IMR-90 (cell line): Measurements from ENCODE around the gene FBXO31.

Source experiments
- BHLHE40 ChIP-seq: fragments of 150-350 bp; IDR thresholded peaks from 2 replicates; pipeline ENCODE4 v1.6.1; 2016; ENCODE audit warnings: mild to moderate bottlenecking, low read depth, low read length
- CEBPB ChIP-seq: IDR thresholded peaks from 2 replicates; pipeline ENCODE4 v1.6.1; 2012; ENCODE audit warnings: low read depth, low read length, improper control_type of control experiment
- CHD1 ChIP-seq: IDR thresholded peaks from 2 replicates; pipeline ENCODE4 v1.6.1; 2012; ENCODE audit warnings: low read depth, low read length, improper control_type of control experiment
- FOS ChIP-seq: fragments of 150-350 bp; IDR thresholded peaks from 2 replicates; pipeline ENCODE4 v1.6.1; 2016; ENCODE audit warnings: low read depth, low read length
- MAFK ChIP-seq: IDR thresholded peaks from 2 replicates; pipeline ENCODE4 v1.6.1; 2012; ENCODE audit warnings: low read depth, low read length, improper control_type of control experiment
- MAZ ChIP-seq: IDR thresholded peaks from 2 replicates; pipeline ENCODE4 v1.6.1; 2012; ENCODE audit warnings: low read depth, mild to moderate bottlenecking, low read length, improper control_type of control experiment, moderate library complexity, borderline replicate concordance
- MXI1 ChIP-seq: IDR thresholded peaks from 2 replicates; pipeline ENCODE4 v1.6.1; 2012; ENCODE audit warnings: low read depth, mild to moderate bottlenecking, low read length, moderate library complexity, borderline replicate concordance
- POLR2A ChIP-seq: IDR thresholded peaks from 2 replicates; pipeline ENCODE4 v1.6.1; 2012; ENCODE audit warnings: mild to moderate bottlenecking, low read depth, low read length
- RAD21 ChIP-seq: IDR thresholded peaks from 2 replicates; pipeline ENCODE4 v1.6.1; 2012; ENCODE audit warnings: low read length, improper control_type of control experiment
- RFX5 ChIP-seq: IDR thresholded peaks from 2 replicates; pipeline ENCODE4 v1.8.0; 2012; ENCODE audit warnings: low read depth, mild to moderate bottlenecking, low read length, moderate library complexity
- SMC3 ChIP-seq: fragments of 150-350 bp; IDR thresholded peaks from 2 replicates; pipeline ENCODE4 v1.6.1; 2016; ENCODE audit warnings: low read depth, mild to moderate bottlenecking, antibody characterized with exemption, low read length, moderate library complexity
- TF ChIP-seq, protein P1 (sequence below): conservative IDR thresholded peaks from 2 replicates; pipeline ENCODE4 v1.5.1; 2012; ENCODE audit warnings: mild to moderate bottlenecking, low read depth, low read length, improper control_type of control experiment
- TF ChIP-seq, protein P2 (sequence below): fragments of 150-350 bp; IDR thresholded peaks from 2 replicates; pipeline ENCODE4 v1.6.1; 2017; ENCODE audit warnings: mild to moderate bottlenecking, antibody characterized with exemption, low read length, low read depth
- TF ChIP-seq, protein P3 (sequence below): fragments of 150-350 bp; IDR thresholded peaks from 2 replicates; pipeline ENCODE4 v1.6.1; 2016; ENCODE audit warnings: low read depth, mild to moderate bottlenecking, low read length, moderate library complexity, borderline replicate concordance

DNA sequence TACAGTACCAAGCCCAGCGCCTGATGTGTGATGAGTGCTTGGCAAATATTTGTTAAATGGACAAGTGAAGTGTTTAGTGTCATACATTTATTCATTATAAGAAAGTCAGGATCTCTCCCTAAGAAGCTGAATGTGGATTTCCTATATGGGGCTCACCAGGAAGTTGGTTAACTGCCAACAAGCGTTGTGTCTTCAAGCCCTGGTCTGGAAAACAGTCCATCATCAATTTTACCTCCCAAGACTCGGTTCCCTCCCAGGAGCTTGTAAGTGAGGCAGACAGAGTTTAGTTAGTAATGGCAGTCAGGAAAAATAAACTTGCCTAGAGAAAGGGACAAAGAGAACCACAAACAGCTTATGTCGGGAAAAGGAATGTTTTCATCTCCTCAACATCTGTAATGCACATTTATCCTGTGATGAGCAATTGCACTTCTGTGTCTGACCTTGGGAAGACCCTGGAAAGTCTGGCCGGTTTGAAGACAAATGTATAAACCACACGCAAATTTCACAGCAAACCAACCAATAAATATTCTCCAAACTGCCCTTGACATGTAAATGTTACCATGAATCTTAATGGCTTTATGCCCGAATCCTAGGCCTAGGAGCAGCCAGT is 94.7 kb downstream of the FBXO31 start:
- TF ChIP-seq, protein P1, sequence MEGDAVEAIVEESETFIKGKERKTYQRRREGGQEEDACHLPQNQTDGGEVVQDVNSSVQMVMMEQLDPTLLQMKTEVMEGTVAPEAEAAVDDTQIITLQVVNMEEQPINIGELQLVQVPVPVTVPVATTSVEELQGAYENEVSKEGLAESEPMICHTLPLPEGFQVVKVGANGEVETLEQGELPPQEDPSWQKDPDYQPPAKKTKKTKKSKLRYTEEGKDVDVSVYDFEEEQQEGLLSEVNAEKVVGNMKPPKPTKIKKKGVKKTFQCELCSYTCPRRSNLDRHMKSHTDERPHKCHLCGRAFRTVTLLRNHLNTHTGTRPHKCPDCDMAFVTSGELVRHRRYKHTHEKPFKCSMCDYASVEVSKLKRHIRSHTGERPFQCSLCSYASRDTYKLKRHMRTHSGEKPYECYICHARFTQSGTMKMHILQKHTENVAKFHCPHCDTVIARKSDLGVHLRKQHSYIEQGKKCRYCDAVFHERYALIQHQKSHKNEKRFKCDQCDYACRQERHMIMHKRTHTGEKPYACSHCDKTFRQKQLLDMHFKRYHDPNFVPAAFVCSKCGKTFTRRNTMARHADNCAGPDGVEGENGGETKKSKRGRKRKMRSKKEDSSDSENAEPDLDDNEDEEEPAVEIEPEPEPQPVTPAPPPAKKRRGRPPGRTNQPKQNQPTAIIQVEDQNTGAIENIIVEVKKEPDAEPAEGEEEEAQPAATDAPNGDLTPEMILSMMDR: no peak
- TF ChIP-seq POLR2A: no peak
- TF ChIP-seq, protein P2, sequence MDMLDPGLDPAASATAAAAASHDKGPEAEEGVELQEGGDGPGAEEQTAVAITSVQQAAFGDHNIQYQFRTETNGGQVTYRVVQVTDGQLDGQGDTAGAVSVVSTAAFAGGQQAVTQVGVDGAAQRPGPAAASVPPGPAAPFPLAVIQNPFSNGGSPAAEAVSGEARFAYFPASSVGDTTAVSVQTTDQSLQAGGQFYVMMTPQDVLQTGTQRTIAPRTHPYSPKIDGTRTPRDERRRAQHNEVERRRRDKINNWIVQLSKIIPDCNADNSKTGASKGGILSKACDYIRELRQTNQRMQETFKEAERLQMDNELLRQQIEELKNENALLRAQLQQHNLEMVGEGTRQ: no peak
- TF ChIP-seq, protein P3, sequence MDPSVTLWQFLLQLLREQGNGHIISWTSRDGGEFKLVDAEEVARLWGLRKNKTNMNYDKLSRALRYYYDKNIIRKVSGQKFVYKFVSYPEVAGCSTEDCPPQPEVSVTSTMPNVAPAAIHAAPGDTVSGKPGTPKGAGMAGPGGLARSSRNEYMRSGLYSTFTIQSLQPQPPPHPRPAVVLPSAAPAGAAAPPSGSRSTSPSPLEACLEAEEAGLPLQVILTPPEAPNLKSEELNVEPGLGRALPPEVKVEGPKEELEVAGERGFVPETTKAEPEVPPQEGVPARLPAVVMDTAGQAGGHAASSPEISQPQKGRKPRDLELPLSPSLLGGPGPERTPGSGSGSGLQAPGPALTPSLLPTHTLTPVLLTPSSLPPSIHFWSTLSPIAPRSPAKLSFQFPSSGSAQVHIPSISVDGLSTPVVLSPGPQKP: no peak
- no peak for TF ChIP-seq RFX5
- no peak for TF ChIP-seq CHD1
- no peak for TF ChIP-seq RAD21
- no peak for TF ChIP-seq MAFK
- no peak for TF ChIP-seq SMC3
- no peak for TF ChIP-seq CEBPB
- TF ChIP-seq FOS: no peak
- TF ChIP-seq MAZ: no peak
- TF ChIP-seq MXI1: no peak
- TF ChIP-seq BHLHE40: no peak
